IMR-90 (cell line): ENCODE data around the gene FRMD5.

Experiments
- CEBPB ChIP-seq: IDR thresholded peaks from 2 replicates; pipeline ENCODE4 v1.6.1; 2012; ENCODE audit warnings: low read depth, low read length, improper control_type of control experiment
- CTCF ChIP-seq: conservative IDR thresholded peaks from 2 replicates; pipeline ENCODE4 v1.5.1; 2012; ENCODE audit warnings: mild to moderate bottlenecking, low read depth, low read length, improper control_type of control experiment
- MAFK ChIP-seq: IDR thresholded peaks from 2 replicates; pipeline ENCODE4 v1.6.1; 2012; ENCODE audit warnings: low read depth, low read length, improper control_type of control experiment
- POLR2A ChIP-seq: IDR thresholded peaks from 2 replicates; pipeline ENCODE4 v1.6.1; 2012; ENCODE audit warnings: mild to moderate bottlenecking, low read depth, low read length
- RCOR1 ChIP-seq: IDR thresholded peaks from 2 replicates; pipeline ENCODE4 v1.6.1; 2012; ENCODE audit warnings: mild to moderate bottlenecking, low read length, improper control_type of control experiment; ENCODE audit not compliant: insufficient replicate concordance
- USF2 ChIP-seq: fragments of 150-350 bp; IDR thresholded peaks from 2 replicates; pipeline ENCODE4 v1.6.1; 2017; ENCODE audit warnings: mild to moderate bottlenecking, antibody characterized with exemption, low read length, low read depth

GRCh38 chr15:44144184-44144583 lies 50.9 kb downstream of the FRMD5 start:
- TF ChIP-seq CTCF: no peak
- no peak for TF ChIP-seq POLR2A
- no peak for TF ChIP-seq USF2
- no peak for TF ChIP-seq RCOR1
- no peak for TF ChIP-seq CEBPB
- TF ChIP-seq MAFK: no peak
